Measurements from ENCODE around the gene UPP2. TPM values are rescaled to one million over a fixed set of nuclear protein-coding genes. Genes with fewer than 3 reads are reported as not detected.

The UPP2 gene
- total RNA-seq, 1 experiment from 2014 or later, result not detected

- intact Hi-C loops (cut with micrococcal nuclease; ENCODE audit: unreplicated experiment) (no loop called here), in situ Hi-C loops (cut with HindIII; ENCODE audit: low pct_unique_long_range_greater_than_20kb, low sequenced_read_pairs) (no loop called here)
- POLR2A ChIA-PET, result no interaction called here
- ATAC-seq (no peak), DNase-seq (ENCODE audit: low read depth, low spot score) (no peak)
- H3K36me3 ChIP-seq (ENCODE audit: control insufficient read depth, insufficient read depth, low read length), result no peaks in the 10 kb centered on the region
- no peak overlapping the region for H3K4me3 ChIP-seq (ENCODE audit: low read depth in 2 of 2, low read length in 2 of 2)
- no peaks in the 10 kb centered on the region for H3K9me3 ChIP-seq (ENCODE audit: control insufficient read depth, insufficient read depth, low read depth, low read length)
- H3K27me3 ChIP-seq (ENCODE audit: control insufficient read depth, insufficient read depth, low read length), result no peaks in the 10 kb centered on the region; the same call in 1 of the 2 replicates
- BruUV-seq (replicated peaks), result no TSS peak
- no peaks in the 10 kb centered on the region for H3K4me1 ChIP-seq (ENCODE audit: control insufficient read depth, insufficient read depth, low read length)
- TF ChIP-seq REST (IDR thresholded peaks at IDR 0.05; ENCODE audit: insufficient read depth in 1 of 2, low read depth in 2 of 2, low read length in 1 of 2) (no peak), CTCF (IDR thresholded peaks at IDR 0.05) (no peak), POLR2AphosphoS5 (IDR thresholded peaks at IDR 0.05; ENCODE audit: low read depth, low read length) (no peak), SIN3A (IDR thresholded peaks at IDR 0.05; ENCODE audit: borderline replicate concordance, insufficient read depth, low read depth, low read length) (no peak)
- CTCF ChIA-PET, result no interaction called here
- H3K27ac ChIP-seq (ENCODE audit: low read length), result no peak overlapping the region
Observed at GRCh38 chr2:158184556-158185343, 83.1 kb downstream of the UPP2 start.

Other genes starting within 250 kb of the UPP2 start
- gene ACVR1, start 225.5 kb upstream of the UPP2 start, total RNA-seq (2021; ENCODE audit: unreplicated experiment), result 27.6 TPM